HepG2 (cell line): Measurements from ENCODE around the gene DCLRE1C. TPM values are rescaled to one million over a fixed set of nuclear protein-coding genes. Genes with fewer than 3 reads are reported as not detected.
A peak's percentile ranks its signal among the peaks of the same experiment; 100 is the strongest.

Experiments
- ELF4 ChIP-seq: sonication (generic); formaldehyde crosslinking; IDR thresholded peaks from 2 replicates; pipeline ENCODE4 v1.5.0; 2020; ENCODE audit warnings: missing genetic modification reagents, mild to moderate bottlenecking, moderate library complexity, borderline replicate concordance
- ETV6 ChIP-seq: sonication (generic); formaldehyde crosslinking; conservative IDR thresholded peaks from 2 replicates; pipeline ENCODE4 v1.4.0; 2020; ENCODE audit warnings: missing genetic modification reagents
- FOXK1 ChIP-seq: sonication (generic); formaldehyde crosslinking; IDR thresholded peaks from 2 replicates; pipeline ENCODE4 v1.4.0; 2020; ENCODE audit warnings: low read depth, missing genetic modification reagents, borderline replicate concordance
- JARID2 ChIP-seq: sonication (generic); formaldehyde crosslinking; IDR thresholded peaks from 2 replicates; pipeline ENCODE4 v1.8.1; 2023; ENCODE audit warnings: missing genetic modification reagents, inconsistent platforms; ENCODE audit not compliant: insufficient replicate concordance
- MTF1 ChIP-seq: sonication (generic); formaldehyde crosslinking; IDR thresholded peaks from 2 replicates; pipeline ENCODE4 v1.5.0; 2020; ENCODE audit warnings: missing genetic modification reagents
- PAWR ChIP-seq: sonication (generic); formaldehyde crosslinking; IDR thresholded peaks from 2 replicates; pipeline ENCODE4 v1.4.0; 2020; ENCODE audit warnings: missing genetic modification reagents, mild to moderate bottlenecking, borderline replicate concordance
- ZBTB49 ChIP-seq: sonication (generic); formaldehyde crosslinking; IDR thresholded peaks from 2 replicates; pipeline ENCODE4 v1.4.0; 2020; ENCODE audit warnings: missing genetic modification reagents, borderline replicate concordance
- ZNF280B ChIP-seq: sonication (generic); formaldehyde crosslinking; IDR thresholded peaks from 2 replicates; pipeline ENCODE4 v1.5.0; 2020; ENCODE audit warnings: missing genetic modification reagents, mild to moderate bottlenecking, borderline replicate concordance
- ZNF354B ChIP-seq: sonication (generic); formaldehyde crosslinking; IDR thresholded peaks from 2 replicates; pipeline ENCODE4 v1.8.0; 2022; ENCODE audit warnings: mild to moderate bottlenecking, missing genetic modification reagents
- ZNF496 ChIP-seq: sonication (generic); formaldehyde crosslinking; IDR thresholded peaks from 2 replicates; pipeline ENCODE4 v1.8.1; 2023; ENCODE audit warnings: mild to moderate bottlenecking, moderate library complexity, missing genetic modification reagents; ENCODE audit not compliant: insufficient replicate concordance
- ZNF883 ChIP-seq: sonication (generic); formaldehyde crosslinking; IDR thresholded peaks from 2 replicates; pipeline ENCODE4 v1.5.1; 2020; ENCODE audit warnings: mild to moderate bottlenecking, missing genetic modification reagents; ENCODE audit errors: not compliant biosample characterization
- ZSCAN29 ChIP-seq: sonication (generic); formaldehyde crosslinking; conservative IDR thresholded peaks from 2 replicates; pipeline ENCODE4 v1.4.0; 2020; ENCODE audit warnings: mild to moderate bottlenecking, missing genetic modification reagents
- polyA plus RNA-seq, 8 experiments: library from polyadenylated mRNA; depleted of rRNA in 3 of 8; stranded (reverse) in 7 of 8; unstranded in 1 of 8; fragments of >200 nt; fragmentation: Illumina TruSeq in 4 of 8; extraction: Trizol in 4 of 8; gene quantifications; 2 replicates each; pipeline versions ENCODE4 v1.2.1 to v1.2.3, GENCODE V29; 2011 to 2016; ENCODE audit warnings: low read depth in 4 of 8, missing spikeins in 1 of 8, mixed read lengths in 1 of 8; ENCODE audit not compliant: insufficient read depth in 1 of 8
- total RNA-seq, 5 experiments: library from RNA; depleted of rRNA; stranded (reverse); fragments of >200 nt; fragmentation: Illumina TruSeq; extraction: Trizol; gene quantifications; 2 replicates each; pipeline ENCODE4 v1.2.3, GENCODE V29; 2016; ENCODE audit warnings: low read depth in 1 of 5
- TF ChIP-seq, protein P1 (sequence below): sonication (generic); formaldehyde crosslinking; IDR thresholded peaks from 2 replicates; pipeline ENCODE4 v1.4.0; 2020; ENCODE audit warnings: mild to moderate bottlenecking, missing genetic modification reagents
- TF ChIP-seq, protein P2 (sequence below): fragments of 450-650 bp; IDR thresholded peaks from 2 replicates; pipeline ENCODE4 v1.6.1; 2017
- TF ChIP-seq, protein P3 (sequence below): sonication (generic); formaldehyde crosslinking; IDR thresholded peaks from 2 replicates; pipeline ENCODE4 v1.9.0; 2021; ENCODE audit warnings: missing genetic modification reagents, mild to moderate bottlenecking, borderline replicate concordance
- TF ChIP-seq, protein P4 (sequence below): sonication (generic); formaldehyde crosslinking; IDR thresholded peaks from 2 replicates; pipeline ENCODE4 v1.8.1; 2022; ENCODE audit warnings: mild to moderate bottlenecking, missing genetic modification reagents
- TF ChIP-seq, protein P5 (sequence below): sonication (generic); formaldehyde crosslinking; IDR thresholded peaks from 2 replicates; pipeline ENCODE4 v1.8.0; 2022; ENCODE audit warnings: mild to moderate bottlenecking, missing genetic modification reagents; ENCODE audit not compliant: insufficient replicate concordance

Gene DCLRE1C
- total and polyA plus RNA-seq, 2 of the 13 experiments (the other 11 are each of a cell fraction or from before 2014, with no cell fraction given) = 3.0 to 10.3 TPM

- peak; percentile 84 for TF ChIP-seq ZNF883 (CRISPR knock-in tag)
- peak; percentile 66 for TF ChIP-seq ZNF496
- TF ChIP-seq, protein P1, sequence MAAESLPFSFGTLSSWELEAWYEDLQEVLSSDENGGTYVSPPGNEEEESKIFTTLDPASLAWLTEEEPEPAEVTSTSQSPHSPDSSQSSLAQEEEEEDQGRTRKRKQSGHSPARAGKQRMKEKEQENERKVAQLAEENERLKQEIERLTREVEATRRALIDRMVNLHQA (CRISPR knock-in tag) = no peak
- TF ChIP-seq FOXK1 = peak; percentile 71
- no peak for TF ChIP-seq PAWR (CRISPR knock-in tag)
- TF ChIP-seq ELF4 (CRISPR knock-in tag) = peak; percentile 96
- TF ChIP-seq JARID2 (CRISPR knock-in tag) = no peak
- TF ChIP-seq ZBTB49 = no peak
- TF ChIP-seq, protein P2, sequence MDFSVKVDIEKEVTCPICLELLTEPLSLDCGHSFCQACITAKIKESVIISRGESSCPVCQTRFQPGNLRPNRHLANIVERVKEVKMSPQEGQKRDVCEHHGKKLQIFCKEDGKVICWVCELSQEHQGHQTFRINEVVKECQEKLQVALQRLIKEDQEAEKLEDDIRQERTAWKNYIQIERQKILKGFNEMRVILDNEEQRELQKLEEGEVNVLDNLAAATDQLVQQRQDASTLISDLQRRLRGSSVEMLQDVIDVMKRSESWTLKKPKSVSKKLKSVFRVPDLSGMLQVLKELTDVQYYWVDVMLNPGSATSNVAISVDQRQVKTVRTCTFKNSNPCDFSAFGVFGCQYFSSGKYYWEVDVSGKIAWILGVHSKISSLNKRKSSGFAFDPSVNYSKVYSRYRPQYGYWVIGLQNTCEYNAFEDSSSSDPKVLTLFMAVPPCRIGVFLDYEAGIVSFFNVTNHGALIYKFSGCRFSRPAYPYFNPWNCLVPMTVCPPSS = no peak
- TF ChIP-seq, protein P3, sequence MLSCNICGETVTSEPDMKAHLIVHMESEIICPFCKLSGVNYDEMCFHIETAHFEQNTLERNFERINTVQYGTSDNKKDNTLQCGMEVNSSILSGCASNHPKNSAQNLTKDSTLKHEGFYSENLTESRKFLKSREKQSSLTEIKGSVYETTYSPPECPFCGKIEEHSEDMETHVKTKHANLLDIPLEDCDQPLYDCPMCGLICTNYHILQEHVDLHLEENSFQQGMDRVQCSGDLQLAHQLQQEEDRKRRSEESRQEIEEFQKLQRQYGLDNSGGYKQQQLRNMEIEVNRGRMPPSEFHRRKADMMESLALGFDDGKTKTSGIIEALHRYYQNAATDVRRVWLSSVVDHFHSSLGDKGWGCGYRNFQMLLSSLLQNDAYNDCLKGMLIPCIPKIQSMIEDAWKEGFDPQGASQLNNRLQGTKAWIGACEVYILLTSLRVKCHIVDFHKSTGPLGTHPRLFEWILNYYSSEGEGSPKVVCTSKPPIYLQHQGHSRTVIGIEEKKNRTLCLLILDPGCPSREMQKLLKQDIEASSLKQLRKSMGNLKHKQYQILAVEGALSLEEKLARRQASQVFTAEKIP (CRISPR knock-in tag) = no peak
- TF ChIP-seq MTF1 (CRISPR knock-in tag) = no peak; the same call in 1 of the 2 replicates
- TF ChIP-seq, protein P4, sequence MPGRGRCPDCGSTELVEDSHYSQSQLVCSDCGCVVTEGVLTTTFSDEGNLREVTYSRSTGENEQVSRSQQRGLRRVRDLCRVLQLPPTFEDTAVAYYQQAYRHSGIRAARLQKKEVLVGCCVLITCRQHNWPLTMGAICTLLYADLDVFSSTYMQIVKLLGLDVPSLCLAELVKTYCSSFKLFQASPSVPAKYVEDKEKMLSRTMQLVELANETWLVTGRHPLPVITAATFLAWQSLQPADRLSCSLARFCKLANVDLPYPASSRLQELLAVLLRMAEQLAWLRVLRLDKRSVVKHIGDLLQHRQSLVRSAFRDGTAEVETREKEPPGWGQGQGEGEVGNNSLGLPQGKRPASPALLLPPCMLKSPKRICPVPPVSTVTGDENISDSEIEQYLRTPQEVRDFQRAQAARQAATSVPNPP = peak; percentile 100
- peak; percentile 73; the same call in 1 of the 2 replicates for TF ChIP-seq ETV6 (CRISPR knock-in tag)
- TF ChIP-seq ZNF280B (CRISPR knock-in tag) = peak; percentile 96; the same call in 1 of the 2 replicates
- TF ChIP-seq ZSCAN29 (CRISPR knock-in tag) = 0 out of 2 replicates have a peak, but pooled peaks have one; percentile 42
- TF ChIP-seq, protein P5, sequence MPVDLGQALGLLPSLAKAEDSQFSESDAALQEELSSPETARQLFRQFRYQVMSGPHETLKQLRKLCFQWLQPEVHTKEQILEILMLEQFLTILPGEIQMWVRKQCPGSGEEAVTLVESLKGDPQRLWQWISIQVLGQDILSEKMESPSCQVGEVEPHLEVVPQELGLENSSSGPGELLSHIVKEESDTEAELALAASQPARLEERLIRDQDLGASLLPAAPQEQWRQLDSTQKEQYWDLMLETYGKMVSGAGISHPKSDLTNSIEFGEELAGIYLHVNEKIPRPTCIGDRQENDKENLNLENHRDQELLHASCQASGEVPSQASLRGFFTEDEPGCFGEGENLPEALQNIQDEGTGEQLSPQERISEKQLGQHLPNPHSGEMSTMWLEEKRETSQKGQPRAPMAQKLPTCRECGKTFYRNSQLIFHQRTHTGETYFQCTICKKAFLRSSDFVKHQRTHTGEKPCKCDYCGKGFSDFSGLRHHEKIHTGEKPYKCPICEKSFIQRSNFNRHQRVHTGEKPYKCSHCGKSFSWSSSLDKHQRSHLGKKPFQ = peak; percentile 76
- TF ChIP-seq ZNF354B = peak; percentile 96
These were observed at the start of gene DCLRE1C (continued) for GRCh38 chr10:14954001-14954770.
